ENCODE data around the gene PLCB1. TPM values are rescaled to one million over a fixed set of nuclear protein-coding genes. Genes with fewer than 3 reads are reported as not detected.
"Not testable (repeated sequence)": the region's sequence is repeated elsewhere in the genome, so short reads cannot be mapped to it uniquely, and the experiment has no call there.

Gene PLCB1
- total RNA-seq, 3 donors from 2014 or later = 12.2 to 106 (median 30.5) TPM

DNA sequence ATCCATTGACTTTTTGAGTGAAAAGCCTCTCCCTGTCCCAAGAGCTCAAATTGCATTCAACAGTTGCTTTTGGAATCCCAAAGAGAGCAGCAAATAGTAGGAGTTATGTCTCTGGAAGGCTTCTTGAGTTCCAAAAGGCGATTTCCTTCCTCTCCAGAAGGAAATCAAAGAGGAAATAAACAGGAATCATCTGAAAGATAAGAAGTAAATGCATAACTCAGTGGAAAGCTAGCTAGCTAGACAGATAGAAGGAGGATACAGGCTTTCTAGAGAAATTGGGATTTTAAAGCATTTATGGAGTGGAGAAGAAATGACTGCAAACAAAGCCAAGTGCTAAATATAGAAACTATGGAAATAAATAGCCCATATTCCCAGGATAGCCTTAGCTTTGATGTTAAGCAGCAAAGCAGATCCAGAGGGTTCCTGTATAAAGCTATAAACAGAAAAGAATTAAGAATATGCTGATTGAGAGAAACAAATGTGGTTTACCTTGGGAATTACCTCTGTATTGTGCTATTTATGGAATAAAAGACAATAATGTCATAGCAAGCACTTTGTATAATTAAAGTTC is 214.7 kb downstream of the PLCB1 start:
- TF ChIP-seq CTCF (IDR thresholded peaks at IDR 0.05) = no peak
- TF ChIP-seq POLR2AphosphoS5 (IDR thresholded peaks at IDR 0.05) = no peak
- no peak for DNase-seq (ENCODE audit: low spot score in 2 of 2)
- no peak overlapping the region for H3K4me3 ChIP-seq
- H3K27ac ChIP-seq = no peak overlapping the region
- no peaks in the 10 kb centered on the region for H3K4me1 ChIP-seq
- no peaks in the 10 kb centered on the region for H3K27me3 ChIP-seq
- H3K36me3 ChIP-seq = no peaks in the 10 kb centered on the region
- intact Hi-C loops (cut with DNase I; ENCODE audit: low total_unique reads) = no loop called here
- no peaks in the 10 kb centered on the region for H3K9me3 ChIP-seq

DNA sequence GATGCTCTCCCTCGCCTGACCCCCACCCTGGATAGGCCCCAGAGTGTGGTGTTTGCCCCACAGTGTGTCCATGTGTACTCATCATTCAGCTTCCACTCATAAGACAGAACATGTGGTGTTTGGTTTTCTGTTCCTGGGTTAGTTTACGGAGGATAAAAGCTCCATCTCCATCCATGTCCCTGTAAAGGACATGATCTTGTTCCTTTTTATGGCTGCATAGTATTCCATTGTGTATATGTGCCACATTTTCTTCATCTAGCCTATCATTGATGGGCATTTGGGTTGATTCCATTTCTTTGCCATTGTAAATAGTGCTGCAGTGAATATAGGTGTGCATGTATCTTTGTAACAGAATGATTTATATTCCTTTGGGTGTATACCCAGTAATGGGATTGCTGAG is 218.2 kb downstream of the PLCB1 start:
- H3K9me3 ChIP-seq; H3K27me3 ChIP-seq; H3K4me1 ChIP-seq; H3K4me3 ChIP-seq; intact Hi-C loops (cut with DNase I; ENCODE audit: low total_unique reads); H3K27ac ChIP-seq; DNase-seq (ENCODE audit: low spot score in 2 of 2); H3K36me3 ChIP-seq: not testable (repeated sequence)

GRCh38 chr20:8352486-8352885 is 220.4 kb downstream of the PLCB1 start:
- H3K27me3 ChIP-seq = no peaks in the 10 kb centered on the region
- TF ChIP-seq CTCF (IDR thresholded peaks at IDR 0.05) = no peak
- no peak for TF ChIP-seq POLR2A (IDR thresholded peaks at IDR 0.05)
- no peak for TF ChIP-seq POLR2AphosphoS5 (IDR thresholded peaks at IDR 0.05)
- no peak for DNase-seq (ENCODE audit: low spot score in 2 of 2)
- H3K9me3 ChIP-seq = no peaks in the 10 kb centered on the region
- no peaks in the 10 kb centered on the region for H3K36me3 ChIP-seq
- no peak overlapping the region for H3K27ac ChIP-seq
- H3K4me3 ChIP-seq = no peak overlapping the region
- intact Hi-C loops (cut with DNase I; ENCODE audit: low total_unique reads) = no loop called here
- H3K4me1 ChIP-seq = peaks cover 0 to 8% of the 10 kb centered on the region in 2 donors

DNA sequence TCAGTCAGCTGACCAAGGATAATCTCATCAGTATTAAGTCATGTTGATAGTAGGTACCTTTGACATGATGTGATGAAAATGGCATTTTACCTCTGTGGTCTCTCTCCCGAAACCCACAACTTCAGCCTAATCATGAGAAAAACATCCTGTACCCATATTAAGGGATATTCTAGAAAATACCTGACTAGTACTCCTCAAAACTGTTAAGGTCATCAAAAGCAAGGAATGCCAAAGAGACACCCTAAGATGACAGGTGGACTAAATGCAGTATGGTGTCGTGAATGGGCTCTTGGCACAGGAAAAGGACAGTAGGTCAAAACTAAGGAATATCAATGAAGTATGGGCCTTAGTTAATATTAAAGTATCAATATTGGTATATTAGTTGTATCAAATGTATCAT is 221.4 kb downstream of the PLCB1 start:
- H3K27me3 ChIP-seq = no peaks in the 10 kb centered on the region
- no peak for TF ChIP-seq POLR2AphosphoS5 (IDR thresholded peaks at IDR 0.05)
- TF ChIP-seq CTCF (IDR thresholded peaks at IDR 0.05) = no peak
- TF ChIP-seq POLR2A (IDR thresholded peaks at IDR 0.05) = no peak
- no peaks in the 10 kb centered on the region for H3K36me3 ChIP-seq
- H3K27ac ChIP-seq = no peak overlapping the region
- intact Hi-C loops (cut with DNase I; ENCODE audit: low total_unique reads) = no loop called here
- peaks cover 0 to 11% of the 10 kb centered on the region in 2 donors for H3K4me1 ChIP-seq
- DNase-seq (ENCODE audit: low spot score in 2 of 2) = no peak
- H3K9me3 ChIP-seq = no peaks in the 10 kb centered on the region
- no peak overlapping the region for H3K4me3 ChIP-seq

DNA sequence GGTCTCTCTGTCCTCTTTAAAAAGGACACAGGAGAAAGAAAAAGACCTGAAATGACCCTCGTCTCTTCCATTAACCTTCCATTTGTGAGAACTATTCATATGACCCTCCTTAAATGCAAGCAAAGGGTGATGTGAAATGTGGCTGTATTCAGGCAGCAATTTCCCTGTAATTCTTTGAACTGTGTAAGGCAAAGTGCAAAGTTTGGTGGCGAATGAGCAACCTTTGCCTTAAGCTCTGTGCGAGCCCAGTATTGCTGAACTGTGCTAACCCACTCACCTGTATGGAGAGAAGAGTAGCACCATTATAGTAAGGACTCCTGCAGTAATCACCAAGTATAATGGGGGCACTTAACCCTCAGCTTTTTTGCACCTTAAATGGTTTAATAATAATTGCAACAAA is 223.4 kb downstream of the PLCB1 start:
- no peak for DNase-seq (ENCODE audit: low spot score in 2 of 2)
- intact Hi-C loops (cut with DNase I; ENCODE audit: low total_unique reads) = no loop called here
- TF ChIP-seq CTCF (IDR thresholded peaks at IDR 0.05) = no peak
- TF ChIP-seq POLR2A (IDR thresholded peaks at IDR 0.05) = no peak
- no peak for TF ChIP-seq POLR2AphosphoS5 (IDR thresholded peaks at IDR 0.05)
- Histone ChIP-seq H3K4me1 (peaks cover 0 to 15% of the 10 kb centered on the region in 2 donors), H3K27ac (no peak overlapping the region), H3K4me3 (no peak overlapping the region), H3K36me3 (no peaks in the 10 kb centered on the region), H3K9me3 (no peaks in the 10 kb centered on the region), H3K27me3 (no peaks in the 10 kb centered on the region)

- no peaks in the 10 kb centered on the region for H3K27me3 ChIP-seq
- H3K4me3 ChIP-seq = no peak overlapping the region
- peak overlapping the region in 1 of 2 donors; percentile 64 for H3K27ac ChIP-seq
- peaks cover 0 to 15% of the 10 kb centered on the region in 2 donors for H3K4me1 ChIP-seq
- no peaks in the 10 kb centered on the region for H3K36me3 ChIP-seq
- DNase-seq (ENCODE audit: low spot score in 2 of 2) = no peak
- no peaks in the 10 kb centered on the region for H3K9me3 ChIP-seq
- TF ChIP-seq CTCF (IDR thresholded peaks at IDR 0.05) = no peak
- no peak for TF ChIP-seq POLR2AphosphoS5 (IDR thresholded peaks at IDR 0.05)
- TF ChIP-seq POLR2A (IDR thresholded peaks at IDR 0.05) = no peak
- intact Hi-C loops (cut with DNase I; ENCODE audit: low total_unique reads) = no loop called here
Observed at GRCh38 chr20:8356806-8357205, 224.7 kb downstream of the PLCB1 start.

Measured in breast epithelium (tissue), 4 donors.